HEK293 (cell line): Measurements from ENCODE around the gene ART5.

Source experiments
- CTCF ChIP-seq: fragments of 450-650 bp; formaldehyde crosslinking; IDR thresholded peaks from 2 replicates; pipeline ENCODE4 v1.5.1; 2016; ENCODE audit warnings: missing biosample characterization, missing genetic modification characterization
- KLF16 ChIP-seq: fragments of 450-650 bp; formaldehyde crosslinking; IDR thresholded peaks from 2 replicates; pipeline ENCODE4 v1.5.1; 2017; ENCODE audit warnings: missing biosample characterization, missing genetic modification characterization
- SETDB1 ChIP-seq: IDR thresholded peaks from one replicate; pipeline ENCODE4 v1.6.1; 2017; ENCODE audit warnings: mild to moderate bottlenecking, low read length, moderate library complexity, mixed read lengths; ENCODE audit not compliant: insufficient read length
- ZBTB21 ChIP-seq: fragments of 450-650 bp; formaldehyde crosslinking; IDR thresholded peaks from 2 replicates; pipeline ENCODE4 v1.5.1; 2017; ENCODE audit warnings: missing biosample characterization, missing genetic modification characterization
- ZFP3 ChIP-seq: fragments of 450-650 bp; formaldehyde crosslinking; IDR thresholded peaks from 2 replicates; pipeline ENCODE4 v1.5.1; 2016; ENCODE audit warnings: low read depth, missing biosample characterization, missing genetic modification characterization
- ZNF423 ChIP-seq: fragments of 450-650 bp; formaldehyde crosslinking; IDR thresholded peaks from 2 replicates; pipeline ENCODE4 v1.5.1; 2016; ENCODE audit warnings: missing biosample characterization, missing genetic modification characterization
- ZNF558 ChIP-seq: fragments of 450-650 bp; formaldehyde crosslinking; IDR thresholded peaks from 2 replicates; pipeline ENCODE4 v1.5.1; 2016; ENCODE audit warnings: missing biosample characterization, missing genetic modification characterization
- ZNF704 ChIP-seq: fragments of 450-650 bp; formaldehyde crosslinking; IDR thresholded peaks from 2 replicates; pipeline ENCODE4 v1.5.1; 2016; ENCODE audit warnings: missing biosample characterization, missing genetic modification characterization
- ZNF830 ChIP-seq: fragments of 450-650 bp; IDR thresholded peaks from 2 replicates; pipeline ENCODE4 v1.5.0; 2018; ENCODE audit warnings: missing biosample characterization, missing genetic modification characterization, low read depth, mild to moderate bottlenecking, moderate library complexity
- ZNF843 ChIP-seq: fragments of 450-650 bp; formaldehyde crosslinking; IDR thresholded peaks from 2 replicates; pipeline ENCODE4 v1.5.1; 2016; ENCODE audit warnings: missing biosample characterization, missing genetic modification characterization

GRCh38 chr11:3613998-3614741 is 27.6 kb downstream of the ART5 start:
- TF ChIP-seq ZNF843 (no peak), CTCF (tag by site-specific recombination) (no peak), KLF16 (no peak), ZBTB21 (tag by site-specific recombination) (no peak), ZNF704 (tag by site-specific recombination) (no peak), ZFP3 (tag by site-specific recombination) (no peak), ZNF423 (tag by site-specific recombination) (no peak), SETDB1 (no peak), ZNF558 (tag by site-specific recombination) (no peak), ZNF830 (tag by site-specific recombination) (no peak)
